PC-9 (cell line): ENCODE results near the gene OTULIN. TPM values are rescaled to one million over a fixed set of nuclear protein-coding genes. Genes with fewer than 3 reads are reported as not detected.
A peak's percentile ranks its signal among the peaks of the same experiment; 100 is the strongest.

Source experiments
- BruUV-seq: library from RNA; stranded (reverse); fragments of 400-500 nt; replicated peaks from 2 replicates; lab custom pipeline; 2021; lab: Mats Ljungman, UMichigan
- CTCF ChIA-PET: fragments of 300-600 bp; sonication (Branson Sonifier 250); formaldehyde crosslinking; loops from one replicate; lab custom pipeline; 2022; ENCODE audit warnings: antibody characterized with exemption; lab: Charles Lee
- POLR2A ChIA-PET: fragments of 300-600 bp; sonication (Branson Sonifier 250); formaldehyde crosslinking; loops from one replicate; lab custom pipeline; 2022; ENCODE audit warnings: antibody characterized with exemption; ENCODE audit not compliant: unreplicated experiment; lab: Charles Lee
- DNase-seq, 2 experiments: peaks; one replicate each; pipeline versions ENCODE4 v3.0.0 to v3.0.0-alpha.2; 2015 to 2022; ENCODE audit warnings: mixed read lengths in 1 of 2
- H2AFZ ChIP-seq: fragments of 200-600 bp; sonication (generic); 2 replicates; pipeline ENCODE4 v1.8.1; 2017; ENCODE audit warnings: antibody characterized with exemption
- H3F3A ChIP-seq: fragments of 200-600 bp; sonication (generic); 2 replicates; pipeline ENCODE4 v1.8.1; 2017; ENCODE audit warnings: antibody characterized with exemption, mild to moderate bottlenecking, low read depth; ENCODE audit not compliant: insufficient read depth
- H3K27ac ChIP-seq: fragments of 200-600 bp; sonication (generic); 2 replicates; pipeline ENCODE4 v1.6.1; 2016; ENCODE audit warnings: mixed run types
- H3K27me3 ChIP-seq: fragments of 200-600 bp; sonication (generic); 2 replicates; pipeline ENCODE4 v1.6.1; 2016; ENCODE audit warnings: low read depth, mixed run types; ENCODE audit not compliant: insufficient read depth
- H3K36me3 ChIP-seq: fragments of 200-600 bp; sonication (generic); 2 replicates; pipeline ENCODE4 v1.6.1; 2016; ENCODE audit warnings: low read depth, mixed run types
- H3K4me1 ChIP-seq: fragments of 200-600 bp; sonication (generic); replicated peaks from 2 replicates; pipeline ENCODE4 v1.6.1; 2016; ENCODE audit warnings: mixed run types; ENCODE audit not compliant: insufficient read depth
- H3K4me2 ChIP-seq: fragments of 200-600 bp; sonication (generic); 2 replicates; pipeline ENCODE4 v1.6.1; 2017; ENCODE audit warnings: mixed run types
- H3K4me3 ChIP-seq: fragments of 200-600 bp; sonication (generic); 2 replicates; pipeline ENCODE4 v1.6.1; 2016; ENCODE audit warnings: mixed run types
- H3K79me2 ChIP-seq: fragments of 200-600 bp; sonication (generic); 2 replicates; pipeline ENCODE4 v1.6.1; 2017; ENCODE audit warnings: low read depth, mixed run types
- H3K9me2 ChIP-seq: fragments of 200-600 bp; sonication (generic); 2 replicates; pipeline ENCODE4 v1.8.1; 2017; ENCODE audit warnings: mild to moderate bottlenecking; ENCODE audit not compliant: insufficient read depth
- H3K9me3 ChIP-seq: fragments of 200-600 bp; sonication (generic); 2 replicates; pipeline ENCODE4 v1.8.1; 2016; ENCODE audit warnings: low read depth; ENCODE audit not compliant: insufficient read depth
- H4K20me1 ChIP-seq: fragments of 200-600 bp; sonication (generic); 2 replicates; pipeline ENCODE4 v1.8.1; 2017; ENCODE audit not compliant: insufficient read depth
- EZH2 ChIP-seq: fragments of 200-600 bp; sonication (generic); IDR thresholded peaks from 2 replicates; pipeline ENCODE4 v1.8.0; 2017; ENCODE audit warnings: antibody characterized with exemption, low read depth
- intact Hi-C: fragments of 100-400 bp; cut with micrococcal nuclease; formaldehyde crosslinking; loops from one replicate; pipeline ENCODE4 v1.10.0; 2022; ENCODE audit not compliant: unreplicated experiment
- total RNA-seq: library from RNA; stranded (reverse); gene quantifications from 2 replicates; pipeline ENCODE4 v1.2.3, GENCODE V29; 2021
- TF ChIP-seq, protein P1 (sequence below): fragments of 200-600 bp; sonication (generic); conservative IDR thresholded peaks from 2 replicates; pipeline ENCODE4 v1.6.1; 2017; ENCODE audit warnings: mixed run types, antibody characterized with exemption, mild to moderate bottlenecking, moderate library complexity

Gene OTULIN
- total RNA-seq, 1 experiment from 2014 or later: 77.2 TPM

GRCh38 chr5:14730881-14731280 is 66.4 kb downstream of the OTULIN start:
- no peaks in the 10 kb centered on the region for H3K9me2 ChIP-seq
- H4K20me1 ChIP-seq: no peaks in the 10 kb centered on the region
- no peaks in the 10 kb centered on the region for H3K9me3 ChIP-seq
- ChIA-PET CTCF (no interaction called here), POLR2A (no interaction called here)
- intact Hi-C loops: no loop called here
- BruUV-seq: no TSS peak
- H3K4me1 ChIP-seq: no peaks in the 10 kb centered on the region
- no peaks in the 10 kb centered on the region for H3K36me3 ChIP-seq
- no peak overlapping the region for H3K4me3 ChIP-seq
- no peak overlapping the region for H3K4me2 ChIP-seq
- no peak for TF ChIP-seq EZH2
- TF ChIP-seq, protein P1, sequence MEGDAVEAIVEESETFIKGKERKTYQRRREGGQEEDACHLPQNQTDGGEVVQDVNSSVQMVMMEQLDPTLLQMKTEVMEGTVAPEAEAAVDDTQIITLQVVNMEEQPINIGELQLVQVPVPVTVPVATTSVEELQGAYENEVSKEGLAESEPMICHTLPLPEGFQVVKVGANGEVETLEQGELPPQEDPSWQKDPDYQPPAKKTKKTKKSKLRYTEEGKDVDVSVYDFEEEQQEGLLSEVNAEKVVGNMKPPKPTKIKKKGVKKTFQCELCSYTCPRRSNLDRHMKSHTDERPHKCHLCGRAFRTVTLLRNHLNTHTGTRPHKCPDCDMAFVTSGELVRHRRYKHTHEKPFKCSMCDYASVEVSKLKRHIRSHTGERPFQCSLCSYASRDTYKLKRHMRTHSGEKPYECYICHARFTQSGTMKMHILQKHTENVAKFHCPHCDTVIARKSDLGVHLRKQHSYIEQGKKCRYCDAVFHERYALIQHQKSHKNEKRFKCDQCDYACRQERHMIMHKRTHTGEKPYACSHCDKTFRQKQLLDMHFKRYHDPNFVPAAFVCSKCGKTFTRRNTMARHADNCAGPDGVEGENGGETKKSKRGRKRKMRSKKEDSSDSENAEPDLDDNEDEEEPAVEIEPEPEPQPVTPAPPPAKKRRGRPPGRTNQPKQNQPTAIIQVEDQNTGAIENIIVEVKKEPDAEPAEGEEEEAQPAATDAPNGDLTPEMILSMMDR: no peak
- DNase-seq: no peak
- no peak overlapping the region for H2AFZ ChIP-seq
- no peaks in the 10 kb centered on the region for H3K79me2 ChIP-seq
- H3K27ac ChIP-seq: no peak overlapping the region
- no peaks in the 10 kb centered on the region for H3F3A ChIP-seq
- H3K27me3 ChIP-seq: peaks cover 27% of the 10 kb centered on the region; the same call in 1 of the 2 replicates

DNA sequence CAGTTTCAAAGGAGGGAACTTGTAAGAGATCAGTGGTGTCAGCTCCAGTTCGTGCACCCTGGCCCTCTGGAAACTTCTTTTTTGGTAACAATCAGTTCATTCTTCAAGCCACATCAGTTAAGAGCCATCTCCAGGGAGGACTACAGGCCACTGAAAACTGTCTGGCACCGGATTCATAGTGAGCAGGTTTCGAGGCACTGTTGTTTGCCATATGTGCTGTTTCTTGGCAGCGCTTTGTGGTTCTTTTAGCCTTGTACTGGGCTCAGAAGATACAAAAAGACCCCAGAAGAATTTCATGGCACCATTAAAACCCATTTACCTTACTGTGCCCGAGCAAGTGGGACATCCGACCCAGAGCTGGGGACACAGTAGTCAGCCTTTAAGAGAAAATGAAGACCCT is 68.5 kb downstream of the OTULIN start:
- no peaks in the 10 kb centered on the region for H3K79me2 ChIP-seq
- BruUV-seq: no TSS peak
- H3F3A ChIP-seq: no peaks in the 10 kb centered on the region
- TF ChIP-seq, protein P1: no peak
- no peak for TF ChIP-seq EZH2
- no peak overlapping the region for H2AFZ ChIP-seq
- H3K36me3 ChIP-seq: no peaks in the 10 kb centered on the region
- H3K27ac ChIP-seq: no peak overlapping the region
- intact Hi-C loops: no loop called here
- ChIA-PET POLR2A (no interaction called here), CTCF (interaction anchor here (1.0 kb wide), 1 partner anchor 47 kb away, joined by 3 read pairs; no protein-coding TSS in a partner anchor)
- no peaks in the 10 kb centered on the region for H3K9me3 ChIP-seq
- H3K9me2 ChIP-seq: no peaks in the 10 kb centered on the region
- no peak overlapping the region for H3K4me2 ChIP-seq
- H3K4me1 ChIP-seq: no peaks in the 10 kb centered on the region
- no peak overlapping the region for H3K4me3 ChIP-seq
- no peaks in the 10 kb centered on the region for H4K20me1 ChIP-seq
- DNase-seq: no peak
- peaks cover 27% of the 10 kb centered on the region; the same call in 1 of the 2 replicates for H3K27me3 ChIP-seq

- BruUV-seq: no TSS peak
- no peaks in the 10 kb centered on the region for H4K20me1 ChIP-seq
- POLR2A ChIA-PET: no interaction called here
- H3K4me3 ChIP-seq: no peak overlapping the region
- H3K9me2 ChIP-seq: no peaks in the 10 kb centered on the region
- CTCF ChIA-PET: no interaction called here
- no peaks in the 10 kb centered on the region for H3K36me3 ChIP-seq
- H3K4me2 ChIP-seq: no peak overlapping the region
- no peaks in the 10 kb centered on the region for H3K9me3 ChIP-seq
- DNase-seq: peak in 1 of 2 experiments; percentile 4
- H3K27ac ChIP-seq: no peak overlapping the region
- H3K27me3 ChIP-seq: peaks cover 27% of the 10 kb centered on the region; the same call in 1 of the 2 replicates
- TF ChIP-seq, protein P1: no peak
- no peak for TF ChIP-seq EZH2
- H3K4me1 ChIP-seq: no peaks in the 10 kb centered on the region
- intact Hi-C loops: no loop called here
- H3K79me2 ChIP-seq: no peaks in the 10 kb centered on the region
- H2AFZ ChIP-seq: no peak overlapping the region
- no peaks in the 10 kb centered on the region for H3F3A ChIP-seq
Measured at GRCh38 chr5:14733661-14734060, 69.1 kb downstream of the OTULIN start.
